ENCODE measurements around the gene ATP11C.

DNA sequence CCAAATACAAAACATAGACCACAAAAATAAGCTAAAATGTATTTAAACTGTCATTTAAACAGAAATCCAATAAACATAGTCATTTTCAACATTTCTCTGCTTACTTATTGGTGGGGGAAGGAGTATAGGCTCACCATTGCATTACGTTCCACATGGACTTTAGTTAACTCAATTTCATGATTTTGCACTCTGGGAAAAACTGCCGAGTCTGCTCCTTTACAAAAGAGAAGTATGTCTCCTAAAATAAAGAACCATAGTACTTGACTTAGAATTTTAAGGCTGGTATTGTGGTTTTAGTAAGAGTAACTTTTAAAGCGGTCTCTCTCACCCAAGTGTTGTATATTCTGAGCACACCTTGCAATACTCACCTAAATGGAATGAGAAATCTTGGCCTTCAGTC is 149.8 kb downstream of the ATP11C start:
- TF ChIP-seq, protein P1, sequence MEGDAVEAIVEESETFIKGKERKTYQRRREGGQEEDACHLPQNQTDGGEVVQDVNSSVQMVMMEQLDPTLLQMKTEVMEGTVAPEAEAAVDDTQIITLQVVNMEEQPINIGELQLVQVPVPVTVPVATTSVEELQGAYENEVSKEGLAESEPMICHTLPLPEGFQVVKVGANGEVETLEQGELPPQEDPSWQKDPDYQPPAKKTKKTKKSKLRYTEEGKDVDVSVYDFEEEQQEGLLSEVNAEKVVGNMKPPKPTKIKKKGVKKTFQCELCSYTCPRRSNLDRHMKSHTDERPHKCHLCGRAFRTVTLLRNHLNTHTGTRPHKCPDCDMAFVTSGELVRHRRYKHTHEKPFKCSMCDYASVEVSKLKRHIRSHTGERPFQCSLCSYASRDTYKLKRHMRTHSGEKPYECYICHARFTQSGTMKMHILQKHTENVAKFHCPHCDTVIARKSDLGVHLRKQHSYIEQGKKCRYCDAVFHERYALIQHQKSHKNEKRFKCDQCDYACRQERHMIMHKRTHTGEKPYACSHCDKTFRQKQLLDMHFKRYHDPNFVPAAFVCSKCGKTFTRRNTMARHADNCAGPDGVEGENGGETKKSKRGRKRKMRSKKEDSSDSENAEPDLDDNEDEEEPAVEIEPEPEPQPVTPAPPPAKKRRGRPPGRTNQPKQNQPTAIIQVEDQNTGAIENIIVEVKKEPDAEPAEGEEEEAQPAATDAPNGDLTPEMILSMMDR (IDR thresholded peaks at IDR 0.05; ENCODE audit: low read depth, low read length, poor library complexity, severe bottlenecking), result no peak
- no peak for TF ChIP-seq EZH2phosphoT487 (IDR thresholded peaks at IDR 0.05; ENCODE audit: borderline replicate concordance, low read length)
